ENCODE measurements around the gene SLC9C1. TPM values are rescaled to one million over a fixed set of nuclear protein-coding genes. Genes with fewer than 3 reads are reported as not detected.
A peak's percentile ranks its signal among the peaks of the same experiment; 100 is the strongest.

The SLC9C1 gene
- total and polyA plus RNA-seq, 2 experiments from 2014 or later: 0.03 TPM; not detected in 1

DNA sequence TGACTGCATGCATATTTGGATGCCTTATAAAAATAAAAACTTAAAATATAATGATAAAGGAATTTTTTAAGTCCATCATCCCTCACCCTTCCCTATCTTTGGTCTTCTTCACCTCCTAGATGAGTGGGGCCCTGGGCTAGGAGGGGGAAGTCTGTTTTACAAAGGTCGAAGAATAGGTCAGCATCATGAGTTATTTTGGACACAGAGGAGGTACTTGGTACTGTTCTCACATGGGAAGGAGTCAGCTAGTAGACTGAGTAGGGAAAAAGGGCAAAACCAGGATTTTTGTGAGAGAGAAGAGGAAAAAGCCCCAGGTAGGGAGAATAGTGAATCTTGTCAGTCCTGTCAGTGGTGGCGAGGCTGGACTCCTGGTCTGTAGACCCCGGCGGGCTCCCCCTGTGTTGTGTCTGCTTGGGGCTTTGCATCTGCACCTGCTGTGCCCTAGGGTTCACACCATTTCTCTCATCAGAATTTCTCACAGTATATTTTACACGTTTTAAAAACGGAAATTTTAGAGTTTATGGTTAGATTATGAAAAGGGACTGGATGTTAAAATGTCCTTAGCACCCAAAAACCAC, 178.1 kb downstream of the SLC9C1 start:
- Histone ChIP-seq H3K4me2 (no peak overlapping the region), H3K4me1 (ENCODE audit: insufficient read depth) (no peaks in the 10 kb centered on the region), H2AFZ (no peak overlapping the region), H3K9me2 (replicated peaks; ENCODE audit: insufficient read depth) (no peaks in the 10 kb centered on the region), H3K27ac (no peak overlapping the region), H3K36me3 (replicated peaks; ENCODE audit: insufficient read depth, low read depth) (no peaks in the 10 kb centered on the region), H3K27me3 (no peaks in the 10 kb centered on the region), H4K20me1 (ENCODE audit: insufficient read depth, poor library complexity, severe bottlenecking) (no peaks in the 10 kb centered on the region), H3K4me3 (no peak overlapping the region), H3K9me3 (ENCODE audit: low read depth) (no peaks in the 10 kb centered on the region), H3K79me2 (no peaks in the 10 kb centered on the region)
- no peak for DNase-seq (ENCODE audit: low spot score)
- 90% methylated on average over 6 of the region's 6 CpGs for WGBS (ENCODE audit: low lambda C conversion rate, missing lambda C conversion rate)
- TF ChIP-seq EZH2phosphoT487 (IDR thresholded peaks at IDR 0.05; ENCODE audit: low read depth, severe bottlenecking, unreplicated experiment) (no peak), EZH2 (IDR thresholded peaks at IDR 0.05; ENCODE audit: borderline replicate concordance) (no peak), CTCF (IDR thresholded peaks at IDR 0.05; ENCODE audit: poor library complexity) (no peak)

DNA sequence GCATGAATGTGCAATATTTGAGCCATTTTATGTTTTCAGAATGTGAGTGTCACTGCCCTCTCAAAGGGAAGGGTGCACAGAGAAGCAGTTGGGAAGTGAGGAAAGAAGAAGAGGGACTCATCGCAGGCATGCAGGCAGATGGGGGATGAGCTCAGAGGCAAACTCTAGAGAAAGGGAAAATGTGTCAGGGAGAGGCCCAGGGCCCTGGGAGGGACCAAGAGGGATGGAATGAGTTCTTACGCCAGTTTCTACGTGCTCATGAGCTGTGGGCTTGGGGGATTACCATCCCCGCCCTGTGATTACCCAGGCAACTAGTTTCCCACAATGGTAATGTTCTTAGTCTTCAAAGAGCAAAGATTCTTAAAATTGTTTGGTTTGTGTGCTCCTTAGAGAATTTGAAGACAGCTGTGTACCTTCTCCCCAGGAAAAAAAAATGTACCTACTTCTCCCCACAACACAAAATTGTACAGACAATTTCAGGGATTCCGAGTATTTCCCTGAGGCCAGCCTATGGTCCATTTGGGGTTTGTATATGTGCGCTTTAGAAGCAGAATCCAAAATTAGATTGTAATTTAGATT, 178.8 kb downstream of the SLC9C1 start:
- TF ChIP-seq EZH2 (IDR thresholded peaks at IDR 0.05; ENCODE audit: borderline replicate concordance): no peak
- no peak for TF ChIP-seq CTCF (IDR thresholded peaks at IDR 0.05; ENCODE audit: poor library complexity)
- TF ChIP-seq EZH2phosphoT487 (IDR thresholded peaks at IDR 0.05; ENCODE audit: low read depth, severe bottlenecking, unreplicated experiment): no peak
- 85% methylated on average over 6 of the region's 6 CpGs for WGBS (ENCODE audit: low lambda C conversion rate, missing lambda C conversion rate)
- no peak for DNase-seq (ENCODE audit: low spot score)
- Histone ChIP-seq H3K27me3 (no peaks in the 10 kb centered on the region), H3K4me2 (no peak overlapping the region), H3K27ac (no peak overlapping the region), H3K79me2 (no peaks in the 10 kb centered on the region), H3K9me3 (ENCODE audit: low read depth) (no peaks in the 10 kb centered on the region), H3K36me3 (replicated peaks; ENCODE audit: insufficient read depth, low read depth) (no peaks in the 10 kb centered on the region), H2AFZ (no peak overlapping the region), H3K9me2 (replicated peaks; ENCODE audit: insufficient read depth) (no peaks in the 10 kb centered on the region), H3K4me1 (ENCODE audit: insufficient read depth) (no peaks in the 10 kb centered on the region), H4K20me1 (ENCODE audit: insufficient read depth, poor library complexity, severe bottlenecking) (no peaks in the 10 kb centered on the region), H3K4me3 (no peak overlapping the region)

- Histone ChIP-seq H3K4me2 (no peak overlapping the region), H3K9me2 (replicated peaks; ENCODE audit: insufficient read depth) (no peaks in the 10 kb centered on the region), H3K27me3 (no peaks in the 10 kb centered on the region), H2AFZ (no peak overlapping the region), H3K79me2 (no peaks in the 10 kb centered on the region), H3K36me3 (replicated peaks; ENCODE audit: insufficient read depth, low read depth) (no peaks in the 10 kb centered on the region), H4K20me1 (ENCODE audit: insufficient read depth, poor library complexity, severe bottlenecking) (no peaks in the 10 kb centered on the region), H3K9me3 (ENCODE audit: low read depth) (no peaks in the 10 kb centered on the region), H3K4me3 (no peak overlapping the region), H3K27ac (no peak overlapping the region), H3K4me1 (ENCODE audit: insufficient read depth) (peaks cover 3% of the 10 kb centered on the region)
- over 99% methylated on average over 6 of the region's 6 CpGs for WGBS (ENCODE audit: low lambda C conversion rate, missing lambda C conversion rate)
- DNase-seq (ENCODE audit: low spot score): no peak
- TF ChIP-seq EZH2phosphoT487 (IDR thresholded peaks at IDR 0.05; ENCODE audit: low read depth, severe bottlenecking, unreplicated experiment): no peak
Observed at GRCh38 chr3:112114576-112115160, 179.3 kb downstream of the SLC9C1 start.

DNA sequence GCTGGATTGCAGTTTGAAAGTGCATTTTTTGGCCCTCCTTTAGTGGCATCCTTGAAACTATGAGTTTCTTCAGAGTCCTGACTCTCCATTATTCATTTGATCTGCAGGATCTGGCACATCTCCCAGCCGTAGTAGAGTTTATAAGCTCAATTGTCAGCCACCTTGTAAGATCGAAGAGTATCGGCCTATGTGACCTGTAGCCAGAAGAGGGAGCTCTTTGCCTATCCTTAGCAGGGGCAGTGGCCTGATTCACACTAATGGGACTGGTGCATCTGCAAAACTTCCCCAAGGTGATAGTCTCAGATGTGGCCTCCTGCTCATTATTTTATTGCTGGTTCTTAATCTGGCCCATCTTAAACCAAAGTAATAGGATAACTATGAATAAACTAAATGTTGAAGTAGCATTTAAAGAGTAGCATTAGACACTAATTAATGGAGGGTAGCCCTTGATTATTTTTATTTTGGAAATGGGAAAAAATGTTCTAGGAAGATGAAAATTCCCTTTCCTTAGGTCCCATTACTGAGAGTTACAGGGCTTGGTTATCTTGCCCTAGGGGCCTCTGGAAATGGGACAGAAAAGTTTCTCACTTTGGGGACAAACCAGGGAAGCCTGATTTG, 182.1 kb downstream of the SLC9C1 start:
- DNase-seq (ENCODE audit: low spot score): peak; percentile 81
- Histone ChIP-seq H3K79me2 (no peaks in the 10 kb centered on the region), H3K4me2 (no peak overlapping the region), H3K27ac (no peak overlapping the region), H3K4me3 (no peak overlapping the region), H3K9me3 (ENCODE audit: low read depth) (no peaks in the 10 kb centered on the region), H2AFZ (no peak overlapping the region), H3K36me3 (replicated peaks; ENCODE audit: insufficient read depth, low read depth) (no peaks in the 10 kb centered on the region), H3K4me1 (ENCODE audit: insufficient read depth) (peaks cover 5% of the 10 kb centered on the region), H3K9me2 (replicated peaks; ENCODE audit: insufficient read depth) (no peaks in the 10 kb centered on the region), H3K27me3 (no peaks in the 10 kb centered on the region), H4K20me1 (ENCODE audit: insufficient read depth, poor library complexity, severe bottlenecking) (no peaks in the 10 kb centered on the region)
- WGBS (ENCODE audit: low lambda C conversion rate, missing lambda C conversion rate): 24% methylated on average over 3 of the region's 3 CpGs
- TF ChIP-seq EZH2 (IDR thresholded peaks at IDR 0.05; ENCODE audit: borderline replicate concordance): no peak
- TF ChIP-seq CTCF (IDR thresholded peaks at IDR 0.05; ENCODE audit: poor library complexity): peak; percentile 67
- no peak for TF ChIP-seq EZH2phosphoT487 (IDR thresholded peaks at IDR 0.05; ENCODE audit: low read depth, severe bottlenecking, unreplicated experiment)
